NCI-H524 treated with DMSO at 0.1 percent for 48 hours (cell line): ENCODE data around the gene ADAM10.
A peak's percentile ranks its signal among the peaks of the same experiment; 100 is the strongest.

Source experiments
- DNase-seq: peaks from one replicate; lab custom pipeline; 2025; lab: John Stamatoyannopoulos, UW

The ADAM10 gene

DNA sequence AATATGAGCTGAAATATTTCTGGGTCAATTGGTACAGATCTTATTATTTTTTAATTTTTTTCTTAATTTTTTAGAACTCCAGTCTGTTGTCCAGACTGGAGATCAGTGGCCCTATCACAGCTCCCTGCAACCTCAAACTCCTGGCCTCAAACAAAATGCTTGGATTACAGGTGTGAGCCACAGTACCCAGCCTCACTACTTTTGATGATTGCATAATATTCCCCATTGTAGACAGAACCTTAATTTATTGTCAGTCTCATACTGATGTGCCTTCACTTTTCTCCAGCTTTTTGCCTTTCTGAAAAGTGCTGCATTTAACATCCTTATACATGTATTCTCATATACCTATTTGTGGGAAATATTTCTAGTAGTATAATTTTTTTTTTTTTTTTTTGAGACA lies 172.8 kb downstream of the ADAM10 start:
- DNase-seq: no peak

DNA sequence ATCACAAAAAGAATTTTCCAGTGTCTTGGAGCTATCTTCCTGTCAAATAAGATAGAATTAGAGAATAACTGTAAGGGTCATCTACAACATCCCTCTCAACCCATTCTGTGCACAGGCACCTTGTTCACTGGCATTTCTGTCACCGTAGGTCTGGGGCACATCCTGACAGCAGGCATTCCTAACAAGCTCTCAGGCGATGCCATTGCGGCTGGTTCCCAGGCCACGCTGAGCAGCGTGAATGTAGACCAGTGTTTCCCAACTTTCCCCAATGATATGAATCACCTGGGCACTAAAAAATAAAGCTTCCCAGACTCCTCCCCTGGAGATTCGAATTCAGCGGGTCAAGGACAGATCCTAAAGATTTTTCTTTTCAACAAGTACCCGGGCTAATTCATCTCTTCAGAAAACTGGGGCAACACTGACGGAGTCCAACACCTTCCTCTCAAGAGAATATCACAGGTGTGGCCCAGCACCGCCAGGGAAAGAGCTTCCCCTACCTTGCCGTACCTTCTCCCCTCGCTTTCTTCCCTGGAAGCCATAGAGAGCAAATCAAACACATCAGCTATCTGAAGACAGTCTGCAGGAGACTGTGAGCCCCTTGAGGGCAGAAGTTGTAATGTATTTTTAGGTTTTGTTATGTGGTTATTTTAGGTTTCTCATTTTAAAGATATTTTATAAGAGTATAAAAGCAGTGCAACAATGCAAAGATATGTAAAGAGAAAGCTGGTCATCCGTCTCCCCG lies 174.3 kb downstream of the ADAM10 start:
- DNase-seq: no peak

- DNase-seq: no peak
Measured at GRCh38 chr15:58574631-58575030, 174.9 kb downstream of the ADAM10 start.

DNA sequence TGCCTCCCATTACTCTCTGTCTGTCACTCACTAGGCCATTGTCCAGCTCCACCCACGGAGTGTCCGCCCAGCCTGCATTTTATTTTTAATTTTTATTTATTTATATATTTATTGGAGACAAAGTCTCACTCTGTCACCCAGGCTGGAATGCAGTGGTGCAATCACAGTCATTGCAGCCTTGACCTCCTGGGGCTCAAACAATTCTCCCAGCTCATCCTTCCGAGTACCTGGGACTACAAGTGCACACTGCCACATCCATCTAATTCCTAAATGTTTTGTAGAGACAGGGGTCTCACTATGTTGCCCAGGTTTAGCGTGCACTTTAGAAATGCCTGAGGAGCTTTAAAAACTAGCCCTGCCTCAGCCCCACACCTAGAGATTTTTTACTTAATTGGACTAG lies 176.2 kb downstream of the ADAM10 start:
- DNase-seq: no peak

GRCh38 chr15:58572521-58572920 lies 177.0 kb downstream of the ADAM10 start:
- no peak for DNase-seq

DNA sequence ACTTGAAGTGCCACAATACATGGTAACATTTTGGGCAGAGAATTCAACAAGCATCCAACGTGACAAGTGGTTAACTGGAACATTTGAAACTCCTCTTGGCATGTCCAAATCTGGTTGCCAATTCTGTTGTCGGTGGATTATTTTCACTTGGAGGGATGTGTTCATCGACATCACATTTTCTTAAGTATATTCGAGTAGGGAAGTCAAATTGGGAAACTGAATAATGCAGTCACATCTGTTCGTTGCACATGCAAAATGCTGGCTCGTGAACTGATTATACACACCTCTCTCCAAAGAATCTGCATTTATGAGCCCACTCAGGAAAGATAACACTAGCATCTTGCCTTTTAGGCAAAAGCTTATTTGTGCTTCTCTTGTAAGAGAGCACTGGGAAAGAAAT lies 178.0 kb downstream of the ADAM10 start:
- DNase-seq: no peak

DNA sequence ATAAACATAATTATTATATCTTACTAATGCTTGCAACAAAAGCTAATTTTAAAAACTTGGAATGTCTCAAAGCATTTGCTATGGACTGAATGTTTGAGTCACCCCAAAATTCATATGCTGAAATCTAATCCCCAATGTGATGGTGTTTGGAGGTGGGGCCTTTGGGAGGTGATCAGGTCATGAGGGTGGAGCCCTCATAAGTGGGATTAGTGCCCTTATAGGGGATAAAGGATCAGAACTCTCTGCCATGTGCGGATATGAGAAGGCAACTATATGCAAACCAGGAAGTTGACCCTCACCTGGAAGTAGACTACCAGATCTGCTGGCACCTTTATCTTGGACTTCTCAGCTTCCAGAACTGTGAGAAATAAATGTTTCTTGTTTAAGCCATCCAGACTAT lies 180.1 kb downstream of the ADAM10 start:
- DNase-seq: no peak

DNA sequence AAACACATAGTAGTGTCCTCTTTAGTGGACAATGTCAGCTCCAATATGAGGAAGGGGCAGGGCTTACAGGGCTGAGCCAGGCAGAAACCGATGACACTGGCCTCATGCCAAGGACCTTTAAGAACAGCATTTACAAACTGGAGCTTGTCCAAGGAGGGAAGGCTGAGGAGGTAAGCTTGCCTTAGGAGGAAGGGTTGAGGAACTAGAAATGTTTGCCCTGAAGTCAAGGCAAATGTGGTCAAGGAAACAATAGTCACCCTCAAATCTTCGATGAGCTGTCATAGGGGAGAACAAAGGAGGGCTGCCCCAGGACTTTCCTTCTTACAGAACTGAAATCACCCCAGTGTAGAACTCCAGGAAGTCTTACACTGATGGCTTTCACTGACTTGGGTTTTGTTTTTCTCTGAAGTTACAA lies 181.3 kb downstream of the ADAM10 start:
- DNase-seq: peak; percentile 21

GRCh38 chr15:58566029-58566428 lies 183.5 kb downstream of the ADAM10 start:
- DNase-seq: no peak

GRCh38 chr15:58565619-58566018 lies 183.9 kb downstream of the ADAM10 start:
- no peak for DNase-seq

GRCh38 chr15:58564981-58565380 lies 184.5 kb downstream of the ADAM10 start:
- peak; percentile 100 for DNase-seq

GRCh38 chr15:58562135-58562534 lies 187.4 kb downstream of the ADAM10 start:
- peak; percentile 100 for DNase-seq

GRCh38 chr15:58561321-58561720 lies 188.2 kb downstream of the ADAM10 start:
- no peak for DNase-seq

DNA sequence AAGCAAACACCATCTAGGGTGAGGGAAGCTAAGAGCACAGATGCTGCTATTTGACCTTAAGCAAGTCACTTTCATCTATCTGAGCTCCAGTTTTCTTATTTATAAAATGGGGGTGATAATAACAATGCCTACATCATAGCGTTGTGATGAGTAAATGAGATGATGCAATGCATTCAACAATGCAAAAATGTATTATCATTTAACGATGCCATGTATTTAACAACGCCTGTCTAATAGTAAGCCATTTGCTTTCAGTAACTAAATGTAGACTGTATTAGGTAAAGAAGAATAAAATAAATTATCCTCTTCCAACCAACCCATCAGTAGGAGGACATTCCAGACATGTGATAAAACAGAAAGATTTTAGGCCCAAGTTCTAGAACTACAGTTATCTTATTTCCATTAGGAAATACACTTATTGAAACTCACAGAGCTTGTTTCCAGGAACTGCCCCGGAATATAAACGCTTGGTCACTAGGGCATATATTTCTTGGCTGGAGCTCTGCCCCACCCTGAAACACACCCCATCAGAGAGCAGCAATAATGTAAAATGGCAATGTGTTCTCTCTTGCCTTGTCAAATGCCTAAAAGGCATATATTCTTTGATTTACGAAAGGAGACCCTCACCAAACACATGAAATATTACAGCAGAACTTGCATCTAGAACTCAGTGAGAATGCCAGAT lies 189.5 kb downstream of the ADAM10 start:
- DNase-seq: no peak

DNA sequence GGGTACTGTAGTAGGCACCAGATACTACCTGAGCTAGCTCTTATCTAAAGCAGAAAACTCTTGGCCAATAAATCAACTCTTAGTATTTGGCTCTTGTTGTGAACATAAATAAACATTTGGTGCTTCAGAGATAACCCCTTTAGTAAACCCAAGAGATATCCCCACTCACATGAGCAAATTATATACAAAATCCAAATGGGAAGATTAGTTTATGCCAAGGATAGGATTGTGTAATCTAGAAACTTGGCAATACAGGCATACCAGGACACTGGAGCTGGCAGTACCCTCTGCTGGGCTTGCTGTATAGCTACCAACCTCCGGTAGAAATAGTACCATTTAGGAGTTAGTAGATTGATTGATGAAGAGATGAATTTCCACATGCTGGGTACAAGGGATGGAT lies 190.7 kb downstream of the ADAM10 start:
- DNase-seq: no peak

GRCh38 chr15:58556541-58556940 lies 193.0 kb downstream of the ADAM10 start:
- no peak for DNase-seq

DNA sequence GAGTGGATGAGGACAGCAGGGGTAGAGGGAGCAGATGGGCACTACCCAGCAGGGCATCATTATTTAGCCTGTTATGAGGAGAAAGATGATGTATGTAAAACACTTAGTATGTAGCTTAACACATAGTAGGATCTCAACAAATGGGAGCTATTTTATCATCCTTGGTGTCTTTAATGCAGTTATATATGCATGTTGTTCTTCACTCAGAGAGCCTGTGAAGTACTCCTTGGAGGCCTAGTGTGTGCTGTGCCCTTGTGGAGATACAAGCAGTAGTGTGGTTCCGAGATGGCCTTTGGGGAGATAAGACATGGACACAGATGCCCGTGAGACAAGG lies 193.5 kb downstream of the ADAM10 start:
- no peak for DNase-seq

- DNase-seq: peak; percentile 98
Measured at GRCh38 chr15:58555162-58556027, 194.1 kb downstream of the ADAM10 start.

GRCh38 chr15:58554758-58555157 lies 194.7 kb downstream of the ADAM10 start:
- DNase-seq: no peak

DNA sequence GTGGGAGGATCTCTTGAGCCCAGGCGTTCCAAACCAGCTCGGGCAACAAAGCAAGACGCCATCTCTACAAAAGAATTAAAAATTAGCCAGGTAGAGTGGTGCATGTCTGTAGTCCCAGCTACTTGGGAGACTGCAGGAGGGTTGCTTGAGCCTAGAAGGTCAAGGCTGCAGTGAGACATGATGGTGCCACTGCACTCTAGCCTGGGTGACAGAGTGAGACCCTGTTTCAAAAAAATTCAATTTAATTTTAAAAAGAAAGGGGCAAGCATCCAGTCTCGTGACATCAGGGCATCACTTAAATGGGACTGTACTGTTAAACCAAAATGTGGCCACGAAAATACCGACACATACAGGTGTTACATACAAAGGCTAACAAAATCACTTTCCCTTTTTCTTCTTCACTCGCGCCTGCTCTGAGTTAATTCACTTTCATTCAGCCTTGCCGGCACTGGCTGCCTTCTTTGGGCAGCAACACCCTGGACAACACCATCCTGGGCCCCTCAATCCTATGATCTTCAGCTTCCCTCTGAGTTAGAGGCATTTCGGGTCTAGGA lies 196.1 kb downstream of the ADAM10 start:
- no peak for DNase-seq

GRCh38 chr15:58552505-58553364 lies 196.8 kb downstream of the ADAM10 start:
- DNase-seq: no peak
